ENCODE data around the gene CXXC1. TPM values are rescaled to one million over a fixed set of nuclear protein-coding genes. Genes with fewer than 3 reads are reported as not detected.

The CXXC1 gene
- total and polyA plus RNA-seq, 2 of the 8 experiments (the other 6 are each of a cell fraction or from before 2014, with no cell fraction given), result 73.3 to 136 TPM

- TF ChIP-seq CHD7 (IDR thresholded peaks at IDR 0.05; ENCODE audit: insufficient replicate concordance, low read length) (no peak), SIRT6 (IDR thresholded peaks at IDR 0.05; ENCODE audit: low read length) (no peak), EP300 (IDR thresholded peaks at IDR 0.05; ENCODE audit: borderline replicate concordance in 1 of 2, low read depth in 2 of 2, low read length in 2 of 2) (no peak), TAF1 (IDR thresholded peaks at IDR 0.05; ENCODE audit: low read depth, low read length) (no peak), JUN (IDR thresholded peaks at IDR 0.05; ENCODE audit: low read depth, low read length) (no peak), EZH2 (IDR thresholded peaks at IDR 0.05; ENCODE audit: low read depth, low read length, severe bottlenecking) (no peak), CHD1 (IDR thresholded peaks at IDR 0.05; ENCODE audit: low read depth, low read length) (no peak), ZNF274 (IDR thresholded peaks at IDR 0.05; ENCODE audit: borderline replicate concordance, extremely low read depth, low read length) (no peak), CEBPB (IDR thresholded peaks at IDR 0.05; ENCODE audit: low read depth, low read length) (no peak), BCL11A (IDR thresholded peaks at IDR 0.05; ENCODE audit: low read depth in 2 of 2, low read length in 2 of 2) (no peak), POLR2A (IDR thresholded peaks at IDR 0.05; ENCODE audit: control extremely low read depth in 1 of 2, low read depth in 2 of 2, low read length in 2 of 2) (no peak), MAFK (IDR thresholded peaks at IDR 0.05; ENCODE audit: low read depth, low read length) (no peak), TCF12 (IDR thresholded peaks at IDR 0.05; ENCODE audit: low read depth, low read length) (no peak), SP2 (IDR thresholded peaks at IDR 0.05; ENCODE audit: low read length) (no peak)
These were observed 19.5 kb upstream of the CXXC1 start (continued) for GRCh38 chr18:50306944-50307343.

All from H1 (cell line).